Measurements from ENCODE around the gene CALML5.

The CALML5 gene

DNA sequence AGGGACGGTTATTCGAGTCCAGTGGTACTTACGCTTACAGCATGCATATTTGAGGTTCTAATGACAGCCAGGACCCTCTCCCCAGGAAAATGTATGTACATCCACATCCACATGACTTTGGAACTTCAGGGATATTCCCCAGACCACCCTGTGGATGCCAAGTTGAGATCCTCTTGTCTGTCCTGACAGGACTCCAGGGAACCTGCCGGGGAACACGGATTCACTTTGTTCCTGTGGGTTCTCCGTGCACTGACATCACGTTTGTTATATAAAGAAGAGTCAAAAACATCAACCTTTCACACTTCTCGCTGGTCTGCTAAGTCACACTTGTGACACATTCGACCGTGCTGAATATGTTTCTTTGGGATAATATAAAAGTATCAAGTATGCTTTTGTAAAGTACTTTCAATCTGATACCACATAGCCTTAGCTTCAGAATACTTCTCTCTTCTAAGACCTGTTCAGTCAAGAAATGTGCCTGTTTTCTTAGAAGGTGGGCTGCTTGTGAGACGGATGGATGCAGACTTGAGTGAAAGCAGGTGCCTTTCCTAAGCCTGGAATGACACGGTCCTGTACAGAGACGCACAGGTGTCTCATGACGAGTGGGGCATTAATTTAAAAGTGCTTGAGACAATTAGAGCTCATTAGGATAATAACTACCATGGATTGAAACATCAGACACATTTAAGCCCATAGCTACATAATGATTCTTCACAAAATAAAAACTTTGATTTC is 38.7 kb downstream of the CALML5 start:
- no peak for DNase-seq

DNA sequence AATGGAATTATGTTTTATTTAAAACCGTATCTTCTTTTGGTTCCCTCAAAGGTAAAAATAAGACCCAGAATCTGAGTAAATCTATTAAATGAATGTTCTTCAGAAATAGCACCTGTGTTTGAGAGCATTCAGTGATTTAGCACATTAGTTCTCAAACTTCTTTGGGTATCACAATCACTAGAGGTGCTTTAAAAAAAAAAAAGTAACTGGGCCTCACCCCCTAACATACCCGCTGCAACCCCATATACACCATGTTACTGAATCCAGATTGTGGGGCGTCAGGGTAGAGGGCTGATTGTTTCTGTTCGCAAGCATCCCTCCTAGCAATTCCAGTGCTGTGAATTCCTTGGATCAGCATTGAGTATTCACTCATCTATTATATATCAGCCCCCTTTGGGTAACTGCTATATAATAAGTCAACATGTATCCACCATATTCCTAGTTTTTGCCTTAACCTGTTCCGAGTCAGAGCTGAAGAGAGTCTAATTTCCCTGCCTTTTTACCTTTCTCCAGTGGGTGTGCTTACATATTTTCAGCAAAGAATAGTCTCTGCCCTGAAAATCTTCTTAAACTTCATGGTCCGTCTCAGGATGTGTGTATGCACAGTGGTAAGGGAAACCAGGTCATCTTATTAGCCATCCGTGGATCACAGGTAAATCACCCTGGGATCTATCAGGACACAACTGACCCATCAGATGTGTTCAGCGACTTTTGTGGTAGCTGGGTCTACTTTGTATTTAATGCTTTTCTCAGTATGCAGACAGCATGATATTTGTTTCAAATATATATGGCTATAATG is 40.2 kb downstream of the CALML5 start:
- no peak for DNase-seq

DNA sequence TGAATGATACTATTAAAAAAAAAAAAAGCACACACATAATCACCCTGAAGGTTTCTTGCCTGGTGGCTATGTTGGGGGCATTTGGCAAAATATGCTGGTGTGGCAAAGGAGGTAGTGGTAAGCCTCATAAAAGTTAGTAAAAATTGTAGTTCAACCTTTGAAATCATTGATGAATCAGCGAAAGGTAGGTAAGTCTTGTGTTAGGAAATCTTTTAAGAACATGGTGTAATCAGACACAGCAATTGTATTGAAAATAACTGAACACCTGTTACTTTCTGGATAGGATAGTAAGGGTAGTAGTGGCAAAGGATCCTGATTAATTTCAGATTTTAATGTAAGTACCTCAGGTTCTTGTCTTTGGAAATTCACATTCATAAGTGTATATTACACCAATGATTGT is 40.9 kb downstream of the CALML5 start:
- DNase-seq = no peak

DNA sequence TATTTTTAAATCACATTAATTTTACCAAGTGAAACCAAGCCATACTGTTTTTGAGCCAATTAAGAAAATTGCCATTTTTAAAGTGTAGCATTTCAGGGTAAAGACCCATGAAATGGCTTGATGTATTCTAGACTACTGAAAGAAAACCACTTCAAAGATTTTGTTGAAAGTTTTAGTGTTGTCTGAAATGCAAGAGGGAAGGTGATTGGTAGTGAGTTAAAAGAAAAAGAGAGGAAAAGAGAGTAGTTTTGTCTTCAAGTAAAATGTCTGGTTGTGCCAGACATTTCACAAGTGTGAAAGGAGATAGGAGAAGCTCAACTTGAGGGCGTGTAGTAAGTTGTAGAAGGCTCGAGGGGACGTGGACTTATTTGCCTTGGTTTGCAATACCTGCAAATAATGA is 41.6 kb downstream of the CALML5 start:
- no peak for DNase-seq

DNA sequence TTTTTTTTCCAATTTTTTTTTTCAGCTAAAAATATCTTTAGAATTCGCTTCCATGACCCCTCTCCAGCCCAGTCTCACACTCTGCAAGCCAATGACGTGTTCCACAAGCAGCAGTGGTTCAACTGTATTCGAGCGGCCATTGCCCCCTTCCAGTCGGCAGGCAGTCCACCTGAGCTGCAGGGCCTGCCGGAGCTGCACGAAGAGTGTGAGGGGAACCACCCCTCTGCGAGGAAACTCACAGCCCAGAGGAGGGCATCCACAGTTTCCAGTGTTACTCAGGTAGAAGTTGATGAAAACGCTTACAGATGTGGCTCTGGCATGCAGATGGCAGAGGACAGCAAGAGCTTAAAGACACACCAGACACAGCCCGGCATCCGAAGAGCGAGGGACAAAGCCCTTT is 42.8 kb downstream of the CALML5 start:
- DNase-seq = no peak

DNA sequence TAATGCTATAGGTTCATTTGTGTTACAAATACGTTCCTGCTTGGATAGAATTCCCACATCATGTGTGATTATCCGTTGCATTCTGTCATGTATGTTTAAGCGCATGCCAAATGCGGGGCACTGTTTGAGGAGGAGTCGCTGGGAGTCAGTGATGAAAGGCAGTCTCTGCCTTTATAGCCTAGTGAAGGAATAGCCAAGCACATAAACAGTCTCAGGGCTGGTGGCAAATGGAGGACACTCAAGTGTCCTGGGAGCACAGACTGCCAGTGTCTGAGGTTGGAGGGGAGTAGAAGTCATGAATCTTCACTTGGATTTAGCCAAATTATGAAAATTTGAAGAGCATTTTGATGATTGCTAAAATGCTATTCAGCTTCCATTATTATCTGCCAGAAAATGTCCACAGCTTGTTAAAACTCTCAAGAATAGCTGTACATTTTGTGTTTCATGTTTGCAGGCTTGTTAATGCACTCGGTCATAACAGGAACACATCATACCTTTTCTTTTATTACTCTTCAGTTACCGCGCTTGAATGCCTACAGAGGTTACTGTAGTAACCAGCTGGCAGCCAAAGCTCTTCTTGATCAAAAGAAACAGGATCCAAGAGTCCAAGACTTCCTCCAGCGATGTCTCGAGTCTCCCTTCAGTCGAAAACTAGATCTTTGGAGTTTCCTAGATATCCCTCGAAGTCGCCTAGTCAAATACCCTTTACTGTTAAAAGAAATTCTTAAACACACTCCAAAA is 45.5 kb downstream of the CALML5 start:
- no peak for DNase-seq

DNA sequence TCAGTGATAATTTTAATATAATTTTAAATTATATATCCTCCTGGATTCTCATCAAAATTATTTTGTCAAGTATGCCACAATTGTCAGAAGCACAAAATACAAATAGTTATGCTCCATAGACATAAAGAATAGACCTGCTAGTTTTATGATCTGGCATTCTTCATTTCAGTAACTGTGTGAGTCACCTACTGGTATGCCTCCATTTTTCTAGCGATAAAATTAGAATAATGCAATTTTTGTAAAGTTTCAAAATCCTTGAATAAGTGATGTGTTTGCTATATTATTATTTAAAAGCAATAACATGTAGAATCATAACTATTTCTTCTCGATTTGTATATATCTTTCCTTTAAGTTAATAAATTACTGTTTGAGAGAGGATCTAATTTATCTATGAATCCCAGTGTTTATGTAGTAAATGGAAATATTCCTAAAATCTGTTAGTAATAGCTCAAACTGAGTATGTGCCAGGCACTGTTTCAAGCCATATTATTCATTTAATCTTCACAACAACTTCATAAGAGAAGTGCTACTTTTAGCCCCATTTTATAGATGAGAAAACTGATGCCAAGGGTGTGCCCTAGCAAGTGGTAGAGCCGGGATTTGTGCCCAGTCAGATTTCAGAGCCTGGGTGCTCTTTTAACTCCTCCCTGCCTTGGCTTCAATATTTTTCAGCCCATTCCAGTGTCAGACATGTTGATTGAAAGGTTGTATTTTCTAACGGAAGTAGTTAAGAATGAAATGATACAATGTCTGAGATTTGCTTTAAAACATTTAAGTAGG is 48.6 kb downstream of the CALML5 start:
- DNase-seq = no peak

DNA sequence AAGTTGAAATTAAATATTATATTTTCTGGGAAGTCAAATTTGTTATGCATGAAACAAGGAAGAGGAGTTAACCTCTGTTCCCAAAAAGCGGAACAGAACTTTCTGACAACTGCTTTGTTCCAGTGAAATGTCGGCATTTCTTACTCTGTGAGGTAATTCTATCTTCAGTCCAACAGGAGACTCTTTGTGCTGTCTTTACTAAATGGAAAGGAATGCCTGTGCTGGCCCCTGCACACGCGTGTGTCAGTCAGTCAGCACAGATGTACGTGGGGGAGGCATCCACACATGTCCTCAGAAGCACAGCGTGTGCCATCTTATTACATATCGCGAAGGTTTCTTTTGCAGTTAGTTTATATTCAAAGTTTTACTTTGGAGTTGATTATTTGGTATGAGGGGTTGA is 49.5 kb downstream of the CALML5 start:
- no peak for DNase-seq

DNA sequence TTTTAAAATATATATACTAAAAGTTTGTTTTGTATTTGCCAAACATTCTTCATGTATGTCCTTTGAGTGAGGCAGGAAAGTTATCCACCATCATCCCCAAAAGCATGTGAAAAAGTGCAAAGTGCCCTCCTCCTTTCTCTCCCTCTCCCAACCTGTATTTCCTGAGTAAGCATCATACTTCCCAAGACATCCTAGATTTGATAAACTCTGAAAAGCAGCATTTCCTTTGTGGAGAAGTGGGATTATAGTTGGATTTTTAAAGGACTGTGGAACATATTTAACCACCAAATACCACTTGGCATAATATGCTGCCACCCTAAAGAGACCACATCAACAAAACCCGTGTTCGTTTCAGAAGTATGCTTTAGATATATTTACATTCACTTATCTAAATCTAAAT is 50.1 kb downstream of the CALML5 start:
- no peak for DNase-seq

All from CD4-positive, alpha-beta T cell treated with Interleukin-17A for 4 hours (primary cell).